ENCODE results near the gene STC2.

Gene STC2

GRCh38 chr5:173311818-173312585 lies 16.2 kb downstream of the STC2 start:
- DNase-seq = no peak

DNA sequence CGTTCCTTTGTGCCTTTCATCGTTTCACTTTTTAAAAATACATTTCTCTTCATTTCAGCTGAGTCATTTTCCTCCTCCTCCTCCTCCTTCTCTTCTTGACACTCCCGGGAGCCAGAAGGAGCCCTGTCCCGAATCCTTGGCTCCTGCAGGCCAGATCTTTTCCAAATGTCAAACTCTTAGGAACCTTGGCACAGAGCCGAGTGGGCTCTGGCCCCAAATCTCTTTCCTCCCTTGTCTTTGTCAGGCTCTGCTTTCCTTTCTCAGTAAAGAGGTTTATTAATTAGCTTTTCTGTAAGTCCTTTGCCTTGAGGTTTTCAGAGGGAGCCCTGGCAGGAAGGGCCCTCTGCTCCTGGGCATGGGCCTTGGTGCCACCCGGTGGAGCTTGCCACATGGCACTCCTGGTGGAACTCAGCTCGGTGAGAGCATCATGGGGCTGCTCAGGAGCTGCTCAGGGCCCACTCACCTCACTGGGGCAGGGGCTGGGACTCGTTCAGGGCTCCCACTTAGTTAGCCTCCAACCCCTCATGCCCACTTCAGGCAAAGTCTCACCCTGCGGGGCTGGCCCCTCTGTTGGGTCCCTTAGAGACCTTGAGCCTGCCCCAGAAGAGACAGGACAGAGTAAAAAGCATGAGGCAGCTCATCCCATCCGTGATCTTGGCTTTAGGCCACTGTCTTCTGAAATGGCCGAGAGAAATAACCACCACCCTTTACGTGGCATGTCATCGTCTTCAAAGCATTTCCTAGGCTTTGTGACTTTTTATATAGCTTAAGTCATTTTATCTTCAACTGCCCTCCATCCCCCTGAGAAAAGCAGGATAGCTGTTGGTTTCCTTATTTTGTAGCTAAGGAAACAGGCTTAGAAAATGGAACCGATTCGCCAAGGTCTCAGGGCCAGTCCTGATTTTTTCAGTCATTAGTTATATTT lies 17.1 kb downstream of the STC2 start:
- DNase-seq = no peak

- no peak for DNase-seq
Measured at GRCh38 chr5:173310218-173310769, 17.9 kb downstream of the STC2 start.

GRCh38 chr5:173309731-173310130 lies 18.5 kb downstream of the STC2 start:
- no peak for DNase-seq

GRCh38 chr5:173308226-173308625 lies 20.0 kb downstream of the STC2 start:
- DNase-seq = no peak

- no peak for DNase-seq
Measured at GRCh38 chr5:173307695-173308094, 20.5 kb downstream of the STC2 start.

GRCh38 chr5:173306695-173307094 lies 21.5 kb downstream of the STC2 start:
- no peak for DNase-seq

DNA sequence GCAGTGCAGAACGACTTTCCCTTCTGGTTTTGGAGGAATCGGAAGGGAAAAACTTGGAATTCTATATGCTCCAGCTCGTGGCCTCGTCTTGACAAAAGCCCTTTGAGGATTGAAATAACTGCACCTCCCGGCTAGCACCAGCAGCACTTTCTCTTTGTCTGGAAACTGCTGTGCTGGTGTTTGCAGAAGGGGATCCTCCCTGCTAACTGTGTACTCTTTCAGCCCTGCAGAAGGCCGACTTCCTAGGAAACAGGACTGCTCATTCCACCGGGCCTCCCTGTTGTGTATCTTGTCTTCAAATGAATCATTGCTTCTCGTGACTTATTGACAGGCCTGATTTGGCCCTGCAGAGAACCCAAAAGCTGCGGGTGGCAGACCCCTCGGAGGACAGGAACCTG lies 23.6 kb downstream of the STC2 start:
- DNase-seq = no peak

- no peak for DNase-seq
Measured at GRCh38 chr5:173303878-173304590, 24.2 kb downstream of the STC2 start.

- no peak for DNase-seq
Measured at GRCh38 chr5:173302546-173303155, 25.6 kb downstream of the STC2 start.

- no peak for DNase-seq
Measured at GRCh38 chr5:173301695-173302545, 26.3 kb downstream of the STC2 start.

- DNase-seq = no peak
Measured at GRCh38 chr5:173300389-173301047, 27.7 kb downstream of the STC2 start.

GRCh38 chr5:173299820-173300219 lies 28.4 kb downstream of the STC2 start:
- no peak for DNase-seq

GRCh38 chr5:173298213-173298926 lies 29.8 kb downstream of the STC2 start:
- no peak for DNase-seq

- DNase-seq = no peak
Measured at GRCh38 chr5:173297813-173298212, 30.4 kb downstream of the STC2 start.

- no peak for DNase-seq
Measured at GRCh38 chr5:173296737-173297676, 31.2 kb downstream of the STC2 start.

- no peak for DNase-seq
Measured at GRCh38 chr5:173295796-173296195, 32.4 kb downstream of the STC2 start.

DNA sequence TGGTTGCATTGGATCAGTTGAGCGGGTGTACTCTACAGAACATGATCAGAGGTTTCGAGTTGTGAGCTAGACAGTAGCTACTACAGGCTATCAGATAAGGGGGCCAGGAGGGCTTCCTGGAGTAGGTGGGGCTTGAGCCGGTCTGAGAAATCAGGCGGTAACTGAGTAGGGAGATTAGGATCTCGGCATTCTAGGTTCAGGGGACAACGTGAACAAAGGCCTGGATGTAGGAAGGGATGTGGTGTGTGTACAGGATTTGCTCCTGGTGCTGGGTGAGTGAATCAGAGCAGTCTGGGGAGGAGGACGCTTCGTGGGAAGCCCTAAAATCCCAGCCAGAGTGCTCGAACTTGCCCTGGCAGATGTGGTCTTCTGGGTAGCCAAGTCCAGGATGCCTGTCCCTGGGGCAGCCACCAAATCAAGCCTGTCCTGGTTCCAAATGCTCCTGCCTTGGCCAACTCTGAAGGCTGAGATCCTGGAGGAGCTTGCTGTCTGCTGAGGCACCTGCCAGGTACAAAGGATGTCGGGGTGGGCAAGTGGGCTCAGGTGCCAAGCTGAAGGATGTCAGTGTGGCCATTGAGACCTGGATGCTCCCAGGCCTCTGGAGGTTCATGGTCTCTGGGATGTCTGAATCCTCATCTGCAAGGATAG lies 33.4 kb downstream of the STC2 start:
- DNase-seq = no peak
